CD4-positive, alpha-beta T cell treated with Interferon alpha-2 for 1 hour (primary cell): ENCODE results near the gene WEE1.
A peak's percentile ranks its signal among the peaks of the same experiment; 100 is the strongest.
"Not testable (repeated sequence)": the region's sequence is repeated elsewhere in the genome, so short reads cannot be mapped to it uniquely, and the experiment has no call there.

Experiments
- DNase-seq, 2 donors: peaks; one replicate each; pipeline ENCODE4 v3.0.0-alpha.2; 2020 to 2022

WEE1 gene

GRCh38 chr11:9600644-9601036 is 27.2 kb downstream of the WEE1 start:
- DNase-seq: no peak

- DNase-seq: peak; percentile 60 to 72
These were observed 27.8 kb downstream of the WEE1 start for GRCh38 chr11:9601037-9601875.

GRCh38 chr11:9601876-9602199 is 28.4 kb downstream of the WEE1 start:
- DNase-seq: no peak

- not testable (repeated sequence) for DNase-seq
These were observed 29.7 kb downstream of the WEE1 start for GRCh38 chr11:9603214-9603613.

DNA sequence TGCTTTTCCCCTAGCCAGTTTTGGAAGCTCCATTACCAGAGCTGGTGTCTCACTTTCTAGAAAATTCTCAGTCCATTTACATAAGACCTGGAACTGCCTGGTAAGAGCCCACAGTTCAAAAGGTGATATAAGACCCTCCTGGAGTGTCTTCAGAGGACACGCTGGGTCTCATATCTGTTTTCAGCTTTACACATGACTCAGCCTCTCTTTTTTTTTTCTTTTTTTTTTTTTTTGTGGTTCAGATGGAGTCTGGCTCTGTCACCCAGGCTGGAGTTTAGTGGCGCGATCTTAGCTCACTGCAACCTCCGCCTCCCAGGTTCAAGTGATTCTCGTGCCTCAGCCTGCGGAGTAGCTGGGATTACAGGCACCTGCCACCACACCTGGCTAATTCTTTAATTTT is 30.7 kb downstream of the WEE1 start:
- DNase-seq: no peak

- DNase-seq: no peak
These were observed 32.3 kb downstream of the WEE1 start for GRCh38 chr11:9605742-9606141.

- no peak for DNase-seq
These were observed 33.5 kb downstream of the WEE1 start for GRCh38 chr11:9606809-9607510.

DNA sequence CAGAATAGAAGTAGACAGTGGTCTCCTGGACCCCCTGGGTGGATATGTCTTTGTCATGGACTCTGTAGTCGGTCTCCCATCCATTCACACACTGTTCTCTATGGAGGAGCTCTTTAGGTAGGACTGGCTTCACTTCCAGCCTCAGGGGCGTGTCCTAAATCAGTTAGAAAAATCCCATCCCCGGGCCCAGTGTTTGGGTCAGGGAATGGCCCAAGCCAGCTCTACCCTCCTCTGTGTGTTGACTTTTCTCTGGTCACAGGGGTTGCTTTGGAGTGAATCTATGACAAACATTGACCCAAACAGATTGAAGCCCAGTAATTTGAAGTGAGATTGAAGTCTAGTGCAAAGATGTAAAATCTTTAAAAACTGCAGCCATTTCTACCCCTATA is 34.0 kb downstream of the WEE1 start:
- DNase-seq: no peak

DNA sequence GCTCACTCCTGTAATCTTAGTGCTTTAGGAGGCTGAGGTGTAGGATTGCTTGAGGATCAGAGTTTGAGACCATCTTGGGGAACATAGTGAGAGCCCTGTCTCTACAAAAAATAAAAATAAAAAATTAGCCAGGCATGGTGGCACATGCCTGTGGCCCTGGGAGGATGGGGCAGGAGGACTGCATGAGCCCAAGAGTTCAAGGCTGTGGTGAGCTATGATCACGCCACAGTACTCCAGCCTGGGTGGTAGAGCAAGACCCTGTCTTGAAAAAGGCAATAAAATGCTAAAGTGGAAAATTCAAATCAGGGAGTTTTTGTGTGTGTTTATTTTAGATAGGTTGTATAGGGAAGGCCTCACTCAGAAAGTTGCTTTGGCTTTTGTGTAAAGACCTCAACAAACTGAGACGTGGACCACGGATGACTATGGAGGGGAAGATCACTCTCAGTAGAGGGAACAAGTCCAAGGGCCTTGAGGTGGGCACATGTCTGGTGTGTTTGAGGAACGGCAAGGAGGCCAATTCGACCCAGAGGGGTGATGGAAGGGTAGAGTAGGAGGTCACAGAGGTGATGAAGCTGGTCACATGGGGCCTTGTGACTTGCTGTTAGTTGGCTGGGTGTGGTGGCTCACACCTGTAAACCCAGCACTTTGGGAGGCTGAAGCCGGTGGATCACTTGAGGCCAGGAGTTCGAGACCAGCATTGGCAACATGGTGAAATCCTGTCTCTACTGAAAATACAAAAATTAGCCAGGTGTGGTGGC is 35.7 kb downstream of the WEE1 start:
- DNase-seq: no peak

DNA sequence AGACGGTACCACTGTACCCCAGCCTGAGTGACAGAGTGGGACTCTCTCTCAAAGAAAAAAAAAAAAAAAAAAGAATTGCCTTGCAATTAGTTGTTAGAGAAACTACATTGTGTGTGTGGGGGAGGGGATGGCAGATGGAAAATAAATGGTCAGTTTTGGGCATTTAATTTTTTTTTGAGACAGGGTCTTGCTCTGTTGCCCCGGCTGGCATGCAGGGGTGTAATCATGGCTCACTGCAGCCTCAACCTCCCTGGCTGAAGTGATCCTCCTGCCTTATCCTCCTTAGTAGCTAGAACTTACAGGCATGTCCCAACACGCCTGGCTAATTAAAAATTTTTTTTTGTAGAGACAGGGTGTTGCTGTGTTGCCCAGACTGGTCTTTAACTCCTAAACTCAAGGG is 36.4 kb downstream of the WEE1 start:
- no peak for DNase-seq

DNA sequence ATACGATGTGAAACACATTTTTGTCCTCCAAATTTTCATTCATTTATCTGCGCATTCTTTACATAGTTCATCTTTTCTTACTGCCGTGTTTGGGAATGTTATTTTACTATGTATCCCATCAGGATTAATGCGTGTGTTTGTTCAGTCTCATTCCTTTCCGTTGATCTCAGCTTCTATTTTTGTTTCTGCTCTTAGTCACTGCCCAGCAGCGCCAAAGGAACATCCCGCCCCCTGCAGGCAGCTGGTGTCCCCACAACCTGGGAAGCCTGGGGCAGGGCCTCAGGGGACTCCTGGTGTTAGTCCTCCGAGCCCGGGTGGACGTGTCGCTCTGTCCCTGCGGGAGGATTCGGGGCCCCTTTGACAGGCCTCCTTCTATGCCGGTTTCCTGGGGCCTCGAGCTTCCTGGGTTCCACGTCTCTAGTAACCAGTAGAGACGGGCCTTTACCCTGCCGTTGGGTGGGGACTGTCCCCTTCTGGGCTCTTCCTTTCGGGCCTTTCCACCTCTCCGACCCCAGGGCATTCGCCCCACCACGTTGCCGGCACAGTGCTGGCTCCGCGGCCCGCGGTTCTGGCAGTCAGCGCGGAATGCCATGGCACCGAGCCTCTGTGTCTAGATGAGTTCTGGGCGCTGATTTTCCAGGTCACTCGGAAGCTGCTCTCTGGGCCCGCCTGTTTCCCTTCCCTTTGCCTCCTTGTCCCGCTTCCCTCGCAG is 39.8 kb downstream of the WEE1 start:
- peak; percentile 85 to 89 for DNase-seq

GRCh38 chr11:9613830-9614762 is 40.6 kb downstream of the WEE1 start:
- peak; percentile 89 to 92 for DNase-seq

- DNase-seq: peak in 1 of 2 donors; percentile 54
These were observed 41.6 kb downstream of the WEE1 start for GRCh38 chr11:9615031-9615451.

GRCh38 chr11:9616042-9616675 is 42.7 kb downstream of the WEE1 start:
- DNase-seq: no peak

- DNase-seq: no peak
These were observed 43.4 kb downstream of the WEE1 start for GRCh38 chr11:9616858-9617257.

DNA sequence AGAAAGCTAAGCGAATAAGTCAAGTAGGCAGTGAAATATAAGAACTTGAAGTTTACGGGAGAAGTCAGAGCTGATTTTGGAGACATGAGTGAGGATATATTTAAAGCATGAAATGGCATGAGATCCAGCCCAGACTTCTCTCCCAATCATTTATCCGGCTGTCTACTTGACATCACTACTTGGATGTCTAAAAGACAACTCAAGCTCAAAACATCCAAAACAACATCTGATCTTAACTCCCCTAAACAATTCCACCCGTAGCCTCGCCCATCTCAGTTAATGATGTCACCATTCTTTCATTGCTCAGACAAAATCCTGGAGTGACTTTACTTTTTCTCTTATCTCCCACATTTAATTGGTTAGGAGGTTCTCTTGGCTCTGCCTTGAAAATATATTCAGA is 44.5 kb downstream of the WEE1 start:
- DNase-seq: no peak

GRCh38 chr11:9619004-9619403 is 45.5 kb downstream of the WEE1 start:
- DNase-seq: no peak

- no peak for DNase-seq
These were observed 46.5 kb downstream of the WEE1 start for GRCh38 chr11:9619971-9620370.

DNA sequence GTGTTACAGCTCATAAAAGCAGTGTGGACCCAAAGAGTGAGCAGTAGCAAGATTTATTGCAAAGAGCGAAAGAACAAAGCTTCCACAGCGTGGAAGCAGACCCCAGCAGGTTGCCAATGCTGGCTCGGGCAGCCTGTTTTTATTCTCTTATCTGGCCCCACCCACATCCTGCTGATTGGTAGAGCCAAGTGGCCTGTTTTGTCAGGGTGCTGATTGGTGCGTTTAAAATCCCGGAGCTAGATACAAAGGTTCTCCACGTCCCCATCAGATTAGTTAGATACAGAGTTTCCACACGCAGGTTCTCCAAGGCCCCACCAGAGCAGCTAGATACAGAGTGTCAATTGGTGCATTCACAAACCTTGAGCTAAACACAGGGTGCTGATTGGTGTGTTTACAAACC is 48.9 kb downstream of the WEE1 start:
- DNase-seq: not testable (repeated sequence)

GRCh38 chr11:9623053-9623452 is 49.6 kb downstream of the WEE1 start:
- DNase-seq: not testable (repeated sequence)

- no peak for DNase-seq
These were observed 51.0 kb downstream of the WEE1 start for GRCh38 chr11:9624448-9624847.
